Posterior vena cava (tissue), 2 donors: ENCODE data around the gene KCNA10. TPM values are rescaled to one million over a fixed set of nuclear protein-coding genes. Genes with fewer than 3 reads are reported as not detected.

ENCODE experiments used
- DNase-seq: peaks from one replicate; pipeline ENCODE4 v3.0.0-alpha.2; 2020; ENCODE audit warnings: low spot score
- intact Hi-C, 2 donors: fragments of 100-400 bp; cut with DNase I; formaldehyde crosslinking; loops; one replicate each; pipeline versions ENCODE4 v1.14.1 to v1.14.2; 2022 to 2023
- total RNA-seq, 2 donors: library from RNA; stranded (reverse); fragmentation: NEBNext Ultra II Directional; extraction: Animal tissue kit (Norgen Biotek cat#: 25700); gene quantifications; one replicate each; pipeline ENCODE4 v1.2.1, GENCODE V29; 2021
- donor health status: DM: yes; HTN: yes; CAD: no.
- donor health status: DM: yes; HTN: yes; CAD: no.

Gene KCNA10
- total RNA-seq, 2 donors from 2014 or later, result not detected

DNA sequence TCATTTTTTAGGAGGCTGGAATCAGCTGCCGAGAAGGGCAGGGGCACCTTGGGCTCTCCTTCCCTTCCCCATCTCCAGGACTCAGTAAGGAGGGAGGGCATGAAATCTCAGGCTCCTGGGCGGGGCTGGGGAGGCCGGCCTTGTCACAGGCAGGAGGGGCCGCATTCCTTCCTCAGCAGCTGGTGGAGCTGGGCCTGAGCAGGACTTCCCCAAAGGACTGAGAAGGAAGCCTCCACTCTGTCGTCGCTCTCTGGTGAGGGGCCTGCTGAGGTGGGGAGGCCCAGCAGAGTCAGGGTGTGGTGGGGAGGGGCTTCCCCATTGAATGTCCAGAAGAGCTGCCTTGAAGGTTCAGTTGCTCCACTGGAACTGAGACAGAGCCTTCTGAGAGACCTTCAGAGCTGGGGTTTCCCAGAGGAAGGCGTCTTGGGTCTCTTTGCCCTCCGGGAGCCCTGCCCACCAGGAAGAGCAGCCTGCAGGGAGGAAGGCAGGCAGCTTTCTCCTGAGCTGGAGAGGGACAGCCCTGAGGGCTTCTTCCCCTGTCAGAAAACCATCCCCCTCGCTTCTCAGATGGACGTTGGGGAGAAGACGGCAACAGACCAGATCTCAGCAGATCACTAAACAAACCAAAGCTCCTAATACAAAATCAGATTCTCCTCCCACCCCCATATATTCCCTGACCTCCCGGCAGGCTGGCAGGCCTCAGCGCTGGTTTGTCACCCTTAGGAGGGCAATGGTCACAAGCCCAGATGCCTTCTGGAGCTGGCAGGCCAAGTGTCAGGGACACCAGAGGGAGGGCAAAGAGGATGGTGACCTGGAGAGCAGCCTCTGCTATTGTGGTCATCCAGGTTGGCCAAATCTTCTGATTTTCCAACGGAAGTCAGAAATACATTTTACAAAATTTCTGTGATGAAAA is 10.7 kb downstream of the KCNA10 start:
- no peak for DNase-seq
- intact Hi-C loops, result loop anchor here in 1 of 2 donors (10.0 kb wide), 1 partner anchor 257 kb away; no protein-coding TSS in a partner anchor

DNA sequence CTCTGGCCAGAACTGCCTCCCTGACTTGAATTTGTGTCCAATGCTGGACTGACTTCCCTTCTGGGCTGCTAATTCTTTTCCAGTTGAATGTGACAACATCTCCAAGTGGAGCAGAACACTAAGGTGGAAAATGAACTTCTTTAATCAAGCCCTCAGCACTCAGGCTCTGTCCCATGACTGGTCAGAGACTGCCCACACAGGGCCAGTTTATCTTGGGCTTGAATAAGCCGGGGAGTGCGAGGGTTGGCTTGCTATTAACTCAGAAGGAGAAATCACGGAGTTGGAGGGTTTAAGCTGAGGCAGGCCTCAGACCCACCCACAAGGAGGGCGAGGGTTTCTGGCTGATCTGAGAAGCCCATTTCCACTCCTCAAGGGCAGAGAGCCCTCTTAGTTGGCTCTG is 12.4 kb downstream of the KCNA10 start:
- DNase-seq, result no peak
- intact Hi-C loops, result loop anchor here in 1 of 2 donors (10.0 kb wide), 1 partner anchor 258 kb away; no protein-coding TSS in a partner anchor

DNA sequence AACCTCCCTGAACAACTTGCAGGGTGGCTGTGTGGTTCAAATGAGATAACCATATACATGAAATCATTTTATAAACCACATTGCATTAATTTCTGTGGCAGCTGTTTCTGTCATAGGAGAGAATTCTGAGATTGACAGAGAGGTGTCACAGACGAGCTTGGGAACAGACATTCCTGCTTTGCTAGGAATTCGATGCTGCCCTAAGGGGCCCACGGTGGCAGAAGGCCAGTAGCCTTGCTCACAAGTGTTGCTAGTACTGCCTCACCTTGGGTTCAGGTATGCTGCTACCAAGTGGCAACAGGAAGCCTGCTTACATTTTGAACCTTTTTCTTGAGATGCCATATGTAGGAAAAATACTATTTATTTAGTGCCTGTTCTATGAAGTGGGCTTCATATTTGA is 13.4 kb downstream of the KCNA10 start:
- DNase-seq, result no peak
- intact Hi-C loops, result loop anchor here in 1 of 2 donors (10.0 kb wide), 1 partner anchor 259 kb away; no protein-coding TSS in a partner anchor

DNA sequence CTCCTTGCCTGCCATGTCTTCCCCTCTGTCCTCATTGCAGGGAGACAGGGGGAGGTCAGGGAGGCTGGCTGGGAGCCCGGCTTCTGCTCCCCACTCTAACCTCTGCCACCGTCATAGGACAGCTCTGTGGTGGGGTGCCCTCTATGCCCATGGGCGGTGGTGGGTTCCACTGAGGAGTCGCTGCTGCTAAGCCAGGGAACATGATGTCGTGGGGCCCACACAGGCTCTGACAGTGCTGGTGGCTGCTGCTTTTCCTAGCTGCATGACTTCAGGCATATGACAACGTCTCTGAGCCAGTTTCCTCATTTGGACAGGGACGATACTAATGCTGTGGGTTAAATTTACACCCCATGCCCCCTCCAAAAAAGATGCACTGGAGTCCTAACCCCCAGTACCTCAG is 14.7 kb downstream of the KCNA10 start:
- intact Hi-C loops, result loop anchor here in 1 of 2 donors (10.0 kb wide), 1 partner anchor 261 kb away; no protein-coding TSS in a partner anchor
- no peak for DNase-seq

DNA sequence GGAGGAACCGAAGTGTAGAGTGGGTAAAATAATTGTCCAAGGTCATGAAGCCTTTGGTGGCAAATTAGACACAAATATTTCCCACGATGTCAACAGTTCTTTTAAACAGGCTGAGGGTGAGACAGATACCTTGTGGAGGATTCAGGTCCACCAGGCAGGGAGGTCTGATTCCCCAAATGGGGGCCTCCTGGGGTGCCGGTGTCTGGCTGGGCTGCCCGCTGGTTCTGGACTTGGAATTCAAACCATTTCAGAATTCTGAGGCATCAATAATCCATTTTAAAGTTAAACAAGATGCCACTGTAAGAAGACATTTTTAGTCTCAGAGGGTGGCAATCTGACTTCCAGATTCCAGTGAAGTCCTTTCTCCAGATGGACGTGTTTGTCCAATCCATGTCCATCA is 15.5 kb downstream of the KCNA10 start:
- no peak for DNase-seq
- intact Hi-C loops, result loop anchor here in 1 of 2 donors (10.0 kb wide), 1 partner anchor 261 kb away; no protein-coding TSS in a partner anchor

DNA sequence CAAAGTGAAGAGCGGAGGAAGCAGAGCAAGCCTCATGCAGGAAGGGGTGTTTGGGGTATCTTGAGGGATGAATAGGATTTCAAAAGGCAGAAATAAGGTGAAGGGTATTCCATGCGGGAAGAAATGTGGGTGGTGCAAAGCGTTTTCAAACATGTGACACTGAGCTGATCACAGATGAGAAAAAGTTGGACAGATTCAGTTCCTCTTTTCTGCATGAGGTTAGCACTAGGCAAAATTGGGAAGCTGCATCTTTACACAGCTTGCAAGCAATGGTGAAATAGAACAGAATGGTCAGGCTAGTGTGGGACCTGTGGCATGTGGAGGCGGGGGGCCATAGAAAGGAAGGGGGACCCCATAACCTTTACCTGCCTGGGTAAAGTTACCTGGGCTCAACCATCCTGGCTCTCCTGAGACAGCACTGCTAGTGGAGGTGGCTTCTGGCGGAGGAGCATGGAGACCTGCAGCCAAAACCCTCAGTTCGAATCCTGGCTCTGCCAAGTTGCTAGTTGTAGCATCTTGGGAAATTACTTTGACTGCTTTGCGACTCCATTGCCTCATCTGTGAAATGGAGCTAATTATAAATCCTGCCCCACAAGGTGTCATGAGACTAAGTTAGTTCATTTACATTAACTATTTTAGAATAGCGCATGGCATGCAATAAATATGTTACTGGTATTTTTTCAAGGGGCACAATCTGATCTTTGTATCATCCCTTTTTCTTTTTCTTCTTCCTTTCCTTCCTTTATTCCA is 16.4 kb downstream of the KCNA10 start:
- intact Hi-C loops, result loop anchor here in 1 of 2 donors (10.0 kb wide), 1 partner anchor 262 kb away; no protein-coding TSS in a partner anchor

DNA sequence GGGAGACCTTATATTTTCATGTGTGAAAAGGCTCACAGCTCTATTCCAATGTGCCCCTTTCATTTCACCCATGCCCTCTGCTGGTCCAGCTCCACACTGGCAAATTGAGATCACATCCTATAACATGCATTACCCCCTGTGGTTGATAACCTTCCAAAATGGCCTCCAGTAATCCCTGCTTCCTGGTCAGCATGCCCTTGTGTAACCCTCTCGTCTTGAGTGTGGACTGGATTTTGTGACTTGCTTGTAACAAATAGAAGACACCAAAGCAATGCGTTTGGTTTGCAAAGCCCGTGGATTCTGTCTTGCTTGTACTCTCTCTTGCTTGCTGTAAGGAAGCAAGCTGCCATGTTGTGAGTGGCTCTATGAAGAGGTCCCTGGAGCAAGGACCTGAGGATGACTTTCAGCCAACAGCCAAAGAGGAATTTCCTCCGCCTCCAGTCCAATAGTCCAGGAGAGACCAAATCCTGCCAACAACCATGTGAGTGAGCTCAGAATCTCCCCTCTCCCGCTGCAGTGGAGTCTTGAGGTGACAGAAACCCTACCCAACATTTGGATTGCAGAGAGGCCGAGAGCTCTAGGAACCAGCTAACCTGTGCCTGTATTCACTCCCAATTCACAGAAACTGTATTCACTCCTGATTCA is 17.4 kb downstream of the KCNA10 start:
- no peak for DNase-seq
- intact Hi-C loops, result loop anchor here in 1 of 2 donors (10.0 kb wide), 1 partner anchor 263 kb away; no protein-coding TSS in a partner anchor

More for the DNA sequence above, 16.4 kb downstream of the KCNA10 start:
- DNase-seq, result no peak

DNA sequence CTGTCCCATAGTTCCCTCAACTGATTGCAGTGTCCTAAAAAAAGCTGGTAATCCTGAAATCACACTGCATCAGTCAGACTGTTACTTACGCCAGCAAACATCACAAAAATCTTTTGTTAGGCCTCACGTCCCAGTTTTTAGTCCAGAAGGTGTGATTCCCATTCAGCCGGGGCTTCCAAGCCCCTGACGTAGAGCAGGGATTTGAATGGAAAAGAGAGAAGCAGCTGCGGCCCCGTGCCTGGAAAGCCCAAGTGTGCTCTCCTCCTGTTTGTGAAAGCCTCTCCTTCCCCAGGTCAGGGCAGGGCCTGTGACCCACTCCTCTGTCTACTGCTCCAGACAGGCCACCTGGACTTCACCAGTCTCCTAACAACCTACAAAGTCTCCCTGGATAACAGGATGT is 20.7 kb downstream of the KCNA10 start:
- intact Hi-C loops, result loop anchor here in 1 of 2 donors (10.0 kb wide), 1 partner anchor 293 kb away; no protein-coding TSS in a partner anchor
- DNase-seq, result no peak

DNA sequence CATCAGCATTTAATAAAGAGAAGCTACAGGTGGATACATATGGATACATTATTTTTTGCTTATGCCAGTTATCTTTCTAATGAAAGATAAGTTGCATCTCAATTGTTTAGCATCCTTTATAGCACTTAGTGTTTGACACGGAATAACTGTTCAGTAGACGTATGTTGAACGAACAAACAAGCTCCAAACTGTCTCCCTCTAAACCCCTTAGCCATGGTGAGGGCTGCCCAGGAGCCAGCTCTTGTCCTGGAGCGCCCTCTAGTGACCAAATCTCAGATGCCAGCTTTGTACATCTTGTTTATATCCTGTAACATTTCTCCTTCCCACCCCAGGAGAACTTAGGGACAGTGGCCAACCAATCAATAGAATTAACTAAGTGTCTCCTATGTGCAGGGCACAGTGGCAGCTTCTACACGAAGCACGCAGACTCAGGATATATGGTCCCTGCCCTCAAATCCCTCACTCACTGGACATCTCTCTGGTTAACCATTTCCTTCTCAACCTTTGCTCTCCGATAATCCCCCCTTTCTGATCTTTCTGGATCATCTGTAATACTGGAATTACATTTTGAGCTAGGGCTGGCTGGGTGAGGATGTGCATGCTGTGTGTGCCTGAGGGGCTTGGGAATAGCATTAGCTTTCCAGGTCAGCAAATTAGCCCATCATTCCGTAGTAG is 22.9 kb downstream of the KCNA10 start:
- DNase-seq, result peak; percentile 91
- intact Hi-C loops, result loop anchor here in 1 of 2 donors (10.0 kb wide), 1 partner anchor 291 kb away; no protein-coding TSS in a partner anchor

DNA sequence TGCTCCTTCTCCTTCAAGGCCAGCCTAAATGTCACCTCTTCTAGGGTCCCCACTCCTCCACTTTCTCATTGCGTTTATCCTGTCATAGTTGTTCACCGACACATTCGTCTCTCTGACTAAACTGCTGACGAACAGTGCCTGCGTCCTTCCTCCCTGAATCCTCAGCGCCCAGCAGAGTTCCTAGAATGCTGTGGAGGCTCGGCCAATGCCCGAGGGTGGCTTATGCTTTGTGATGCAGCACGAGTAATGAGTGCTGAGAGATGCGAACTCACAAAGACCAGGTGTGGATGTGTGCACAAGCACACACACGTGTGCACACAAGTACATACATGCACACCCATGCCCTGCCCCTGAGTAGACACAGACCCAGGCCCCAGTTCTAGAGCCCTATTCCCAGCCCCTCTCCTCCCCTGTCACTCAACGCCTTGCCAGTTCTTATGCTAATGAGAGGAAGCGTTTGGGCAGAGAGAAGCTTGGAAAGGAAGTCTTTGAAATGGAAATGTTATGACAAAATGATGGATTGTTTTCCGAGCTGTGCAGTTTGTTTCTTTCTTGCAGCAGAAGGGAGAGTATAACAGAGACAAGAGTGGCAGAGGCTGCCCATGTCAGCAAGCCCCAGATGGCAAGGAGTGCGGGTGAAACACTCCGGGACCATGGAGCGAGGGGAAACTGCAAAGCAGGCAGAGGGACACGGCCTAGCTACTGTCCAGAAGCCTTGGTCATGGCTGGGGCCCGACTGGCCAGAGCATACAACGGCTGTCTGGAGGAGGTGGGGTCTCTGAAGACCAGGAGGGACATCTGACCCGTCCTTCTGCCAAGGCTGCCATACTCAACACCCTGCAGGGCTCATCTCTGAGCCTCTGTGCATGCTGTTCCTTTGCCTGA is 24.2 kb downstream of the KCNA10 start:
- no peak for DNase-seq
- intact Hi-C loops, result loop anchor here in 1 of 2 donors (10.0 kb wide), 1 partner anchor 290 kb away; no protein-coding TSS in a partner anchor

DNA sequence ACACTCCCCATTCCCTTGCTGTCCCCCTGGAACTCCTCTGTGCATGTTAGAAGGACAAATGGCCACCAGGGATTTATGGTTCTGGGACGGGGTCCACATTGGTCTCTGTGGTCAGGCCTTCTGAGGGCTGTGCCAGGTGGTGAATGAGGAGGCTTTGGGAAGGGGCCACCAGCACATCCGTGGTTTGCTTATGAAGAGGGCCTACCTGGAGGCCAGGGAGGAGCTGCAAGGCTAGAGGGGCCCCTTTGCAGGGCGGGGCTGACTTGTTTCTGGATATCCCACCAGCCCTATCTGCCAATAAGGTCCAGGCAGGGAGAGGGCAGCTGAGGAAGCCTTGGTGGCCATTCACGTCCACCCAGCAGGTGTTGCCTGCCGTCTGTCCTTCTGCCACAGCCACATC is 24.9 kb downstream of the KCNA10 start:
- DNase-seq, result no peak
- intact Hi-C loops, result loop anchor here in 1 of 2 donors (10.0 kb wide), 1 partner anchor 289 kb away; no protein-coding TSS in a partner anchor

DNA sequence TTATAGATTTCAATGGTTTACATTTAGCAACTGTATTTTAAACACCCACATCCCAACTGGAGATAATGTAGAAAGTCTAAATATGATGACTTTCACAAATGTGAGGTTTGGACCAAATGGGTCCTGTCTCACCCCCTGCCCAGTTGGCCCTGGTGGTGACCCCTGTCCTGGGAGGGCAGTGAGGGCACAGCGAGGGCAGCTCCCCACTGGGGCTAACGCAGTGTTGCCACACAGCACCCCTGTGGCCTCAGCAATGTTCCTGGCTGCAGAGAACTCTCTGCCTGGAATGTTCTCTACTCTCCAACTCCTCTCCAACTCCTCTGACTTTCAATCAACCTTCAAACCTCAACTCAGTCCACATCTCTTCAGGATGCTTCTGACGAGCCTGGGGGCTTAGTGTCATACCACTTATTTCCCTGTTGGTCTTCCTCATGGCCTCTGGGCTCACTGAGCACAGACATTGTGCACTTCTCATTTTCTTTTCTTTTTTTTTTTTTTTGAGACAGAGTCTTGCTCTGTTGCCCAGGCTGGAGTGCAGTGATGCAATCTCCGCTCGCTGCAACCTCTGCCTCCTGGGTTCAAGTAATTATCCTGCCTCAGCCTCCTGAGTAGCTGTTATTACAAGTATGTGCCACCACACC is 25.8 kb downstream of the KCNA10 start:
- peak; percentile 11 for DNase-seq
- intact Hi-C loops, result loop anchor here in 1 of 2 donors (10.0 kb wide), 1 partner anchor 288 kb away; no protein-coding TSS in a partner anchor

DNA sequence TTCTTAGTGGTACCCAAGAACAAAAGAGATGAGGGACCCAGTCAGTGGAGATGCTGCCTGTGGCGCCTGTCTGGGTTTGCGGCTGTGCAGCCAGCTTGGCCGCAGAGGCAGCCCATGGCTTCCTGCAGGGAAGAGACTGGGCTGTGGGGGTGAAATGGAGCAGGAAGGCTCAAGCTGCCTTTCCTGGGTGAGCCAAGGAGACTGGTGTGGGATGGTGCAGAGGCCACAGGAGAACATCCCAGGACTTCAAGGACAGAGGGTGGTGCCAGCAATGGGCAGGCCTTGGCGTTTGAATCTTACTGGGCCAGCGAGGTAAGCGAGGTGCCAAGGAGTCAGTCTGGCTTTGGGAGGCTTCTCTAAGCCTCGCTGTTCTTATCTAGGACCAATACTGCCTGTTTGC is 26.4 kb downstream of the KCNA10 start:
- DNase-seq, result peak; percentile 37
- intact Hi-C loops, result loop anchor here in 1 of 2 donors (10.0 kb wide), 1 partner anchor 288 kb away; no protein-coding TSS in a partner anchor

DNA sequence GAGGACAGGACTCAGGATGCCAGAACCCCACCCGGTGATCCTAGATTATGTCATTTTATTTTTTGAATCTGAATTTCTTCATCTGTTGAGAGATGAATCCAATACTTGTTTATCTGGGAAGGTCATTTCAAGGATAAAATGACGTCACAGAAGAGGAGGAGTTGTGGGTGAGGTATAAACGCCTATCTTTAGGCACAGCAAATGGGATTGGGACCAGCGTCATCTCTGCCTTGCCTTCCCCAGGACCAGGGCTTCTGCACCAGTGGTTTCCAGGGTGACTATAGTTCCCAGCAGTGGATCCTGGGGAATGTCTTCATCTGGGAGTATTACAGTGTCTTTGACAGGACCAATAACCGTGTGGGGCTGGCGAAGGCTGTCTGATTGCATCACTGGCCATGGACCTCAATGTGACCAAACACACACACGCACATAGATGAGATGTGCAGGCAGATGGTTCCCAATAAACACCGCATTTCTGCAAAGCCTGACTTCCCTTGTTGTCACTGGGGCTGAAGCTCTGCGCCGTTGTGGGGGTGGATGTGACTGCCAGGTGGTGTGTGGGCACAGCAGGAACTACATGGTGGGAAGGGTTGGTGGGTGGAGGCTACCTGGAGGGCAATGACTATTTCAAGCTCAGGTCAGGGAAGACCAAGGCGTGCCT is 28.1 kb downstream of the KCNA10 start:
- DNase-seq, result no peak
- intact Hi-C loops, result loop anchor here in 1 of 2 donors (10.0 kb wide), 1 partner anchor 286 kb away; no protein-coding TSS in a partner anchor

DNA sequence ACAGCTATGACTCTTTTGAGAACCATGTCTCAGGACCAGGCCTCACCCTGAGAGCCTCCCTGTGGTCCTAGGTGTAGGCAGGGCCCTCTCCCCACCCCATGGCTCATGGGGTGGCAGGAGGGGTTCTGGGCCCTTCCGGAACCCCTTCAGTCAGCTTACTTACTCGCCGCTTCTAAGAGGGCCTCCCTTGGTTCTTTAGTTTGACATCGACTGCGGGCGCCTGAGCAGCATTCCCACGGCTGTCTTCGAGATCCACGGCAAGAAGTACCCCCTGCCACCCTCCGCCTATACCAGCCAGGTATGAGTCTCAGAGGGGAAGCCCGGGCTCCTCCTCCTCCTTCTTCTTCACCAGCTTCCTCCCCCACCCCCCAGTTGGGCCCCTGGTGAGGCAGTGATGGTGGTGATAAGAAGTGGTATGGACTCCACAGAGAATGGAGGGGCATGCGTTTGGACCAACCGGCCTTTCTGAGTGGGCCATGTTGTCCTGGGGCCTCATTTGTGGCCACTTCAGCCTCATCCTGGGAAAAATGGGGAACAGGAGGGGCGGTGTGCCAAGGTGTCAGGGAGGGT is 28.9 kb downstream of the KCNA10 start:
- intact Hi-C loops, result loop anchor here in 1 of 2 donors (10.0 kb wide), 1 partner anchor 285 kb away; no protein-coding TSS in a partner anchor
- DNase-seq, result no peak

DNA sequence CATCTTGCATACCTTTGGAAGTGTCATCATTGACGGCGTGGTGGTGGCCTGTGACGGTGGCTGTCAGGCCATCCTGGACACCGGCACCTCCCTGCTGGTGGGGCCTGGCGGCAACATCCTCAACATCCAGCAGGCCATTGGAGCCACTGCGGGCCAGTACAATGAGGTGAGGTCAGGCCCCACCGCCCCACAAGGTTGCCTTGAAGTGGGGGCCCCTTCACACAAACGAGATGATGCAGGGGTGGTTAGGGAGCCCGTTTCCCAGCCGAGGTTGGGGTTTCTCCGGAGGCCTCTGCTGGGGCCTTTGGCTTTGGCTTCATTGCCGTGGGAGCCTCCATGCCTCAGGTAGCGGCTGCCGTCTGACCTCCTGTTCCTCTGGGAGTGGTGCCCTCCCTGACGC is 29.6 kb downstream of the KCNA10 start:
- DNase-seq, result no peak
- intact Hi-C loops, result no loop called here
